ENCODE data around the gene PTPRD. TPM values are rescaled to one million over a fixed set of nuclear protein-coding genes. Genes with fewer than 3 reads are reported as not detected.

PTPRD gene
- total RNA-seq, 2 experiments from 2014 or later = not detected

GRCh38 chr9:9214066-9214465 lies 1398.7 kb downstream of the PTPRD start:
- H3K27me3 Mint-ChIP-seq (ENCODE audit: low read depth) = no peaks in the 10 kb centered on the region
- no peaks in the 10 kb centered on the region for H3K4me1 Mint-ChIP-seq (ENCODE audit: low read depth)
- CTCF ChIA-PET = no interaction called here
- H3K27ac Mint-ChIP-seq = no peak overlapping the region
- H3K9me3 Mint-ChIP-seq = peaks cover 4% of the 10 kb centered on the region
- DNase-seq = no peak
- no peak overlapping the region for H3K4me3 Mint-ChIP-seq
- intact Hi-C loops (cut with micrococcal nuclease) = no loop called here
- no peaks in the 10 kb centered on the region for H3K36me3 Mint-ChIP-seq (ENCODE audit: low read depth)

DNA sequence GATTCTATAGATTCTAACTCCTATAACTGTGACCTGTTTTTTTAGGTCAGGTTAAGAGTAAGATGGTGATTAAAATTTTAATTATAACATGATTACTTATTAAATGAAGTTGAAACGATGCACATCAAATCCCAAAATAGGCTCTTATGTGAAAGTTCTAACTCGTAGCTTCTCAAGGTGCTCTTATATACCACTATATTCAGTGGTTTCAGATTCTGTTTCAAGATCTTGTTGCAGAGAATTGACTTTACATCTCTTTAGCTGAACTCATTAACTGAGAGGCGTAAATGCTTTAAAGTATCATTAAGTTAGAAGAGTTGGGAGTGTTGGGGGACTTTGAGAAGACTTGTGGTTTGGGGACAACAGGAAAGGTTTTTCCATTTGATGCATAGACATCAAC lies 1399.8 kb downstream of the PTPRD start:
- Mint-ChIP-seq H3K9me3 (peaks cover 5% of the 10 kb centered on the region), H3K4me3 (no peak overlapping the region), H3K36me3 (ENCODE audit: low read depth) (no peaks in the 10 kb centered on the region), H3K27ac (no peak overlapping the region), H3K4me1 (ENCODE audit: low read depth) (no peaks in the 10 kb centered on the region), H3K27me3 (ENCODE audit: low read depth) (no peaks in the 10 kb centered on the region)
- CTCF ChIA-PET = no interaction called here
- no peak for DNase-seq
- intact Hi-C loops (cut with micrococcal nuclease) = no loop called here

DNA sequence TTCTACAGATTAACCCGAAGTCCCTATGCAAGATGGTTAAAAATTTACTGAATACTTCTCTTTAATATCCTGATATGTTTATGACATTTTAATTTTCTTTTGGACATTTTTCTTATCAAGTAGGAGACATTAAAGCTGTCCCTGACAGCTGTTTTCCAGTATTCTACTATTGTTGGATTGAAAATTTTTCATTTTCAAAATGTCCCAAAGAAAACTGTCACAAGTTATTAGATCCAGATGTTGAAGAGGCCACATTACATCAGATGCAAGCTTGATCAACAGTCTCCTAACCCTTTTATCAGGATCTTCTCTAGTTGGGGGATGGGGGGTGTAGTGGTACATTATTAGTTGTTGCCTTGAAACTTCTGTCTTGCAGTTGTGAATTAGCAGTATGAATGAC lies 1410.5 kb downstream of the PTPRD start:
- CTCF ChIA-PET = no interaction called here
- H3K27ac Mint-ChIP-seq = no peak overlapping the region
- no peaks in the 10 kb centered on the region for H3K9me3 Mint-ChIP-seq
- intact Hi-C loops (cut with micrococcal nuclease) = no loop called here
- no peaks in the 10 kb centered on the region for H3K36me3 Mint-ChIP-seq (ENCODE audit: low read depth)
- no peaks in the 10 kb centered on the region for H3K4me1 Mint-ChIP-seq (ENCODE audit: low read depth)
- H3K4me3 Mint-ChIP-seq = no peak overlapping the region
- no peak for DNase-seq
- no peaks in the 10 kb centered on the region for H3K27me3 Mint-ChIP-seq (ENCODE audit: low read depth)

DNA sequence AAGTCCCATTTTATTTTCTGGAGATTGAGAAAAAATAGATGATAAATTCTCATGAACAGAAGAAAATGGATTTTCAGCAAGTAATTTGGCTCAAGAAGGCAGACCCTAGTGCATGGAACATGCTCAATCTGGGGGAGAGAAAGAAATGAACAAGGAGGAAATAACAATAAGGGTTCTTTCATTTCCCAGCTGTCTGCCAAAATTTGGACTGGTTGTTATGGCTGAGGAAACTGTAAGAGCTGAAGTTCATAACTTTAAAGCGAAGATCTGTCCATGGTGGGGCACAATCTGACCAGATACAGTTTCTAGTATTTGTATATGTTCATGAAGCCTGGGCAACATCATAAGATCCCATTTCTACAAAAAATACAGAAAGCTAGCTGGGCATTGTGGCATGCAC lies 1426.7 kb downstream of the PTPRD start:
- CTCF ChIA-PET = interaction anchor here (0.6 kb wide), 1 partner anchor 168 kb away, joined by 6 read pairs; no protein-coding TSS in a partner anchor
- no peaks in the 10 kb centered on the region for H3K4me1 Mint-ChIP-seq (ENCODE audit: low read depth)
- no peaks in the 10 kb centered on the region for H3K27me3 Mint-ChIP-seq (ENCODE audit: low read depth)
- no peak overlapping the region for H3K4me3 Mint-ChIP-seq
- no peak overlapping the region for H3K27ac Mint-ChIP-seq
- intact Hi-C loops (cut with micrococcal nuclease) = no loop called here
- no peaks in the 10 kb centered on the region for H3K9me3 Mint-ChIP-seq
- no peak for DNase-seq
- H3K36me3 Mint-ChIP-seq (ENCODE audit: low read depth) = no peaks in the 10 kb centered on the region

DNA sequence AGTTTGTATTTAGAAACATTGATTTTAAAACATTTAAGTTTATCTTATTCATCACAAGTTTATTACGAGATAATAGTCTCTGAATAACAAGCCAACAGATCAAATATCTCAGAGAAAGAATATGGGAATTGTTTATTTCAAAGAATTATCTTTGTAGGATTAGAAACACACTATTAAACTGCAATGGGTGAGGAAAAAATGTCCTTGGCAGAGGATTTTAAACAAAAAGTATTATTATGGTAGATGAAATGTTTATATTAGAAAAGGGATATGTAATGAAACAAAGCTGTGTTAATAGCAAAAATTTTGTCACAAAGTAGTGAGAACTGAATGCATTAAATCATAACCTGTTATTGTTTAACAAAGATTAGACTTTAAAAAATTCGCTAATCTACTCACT lies 1430.4 kb downstream of the PTPRD start:
- intact Hi-C loops (cut with micrococcal nuclease) = no loop called here
- H3K4me3 Mint-ChIP-seq = no peak overlapping the region
- H3K27ac Mint-ChIP-seq = no peak overlapping the region
- no peaks in the 10 kb centered on the region for H3K4me1 Mint-ChIP-seq (ENCODE audit: low read depth)
- H3K36me3 Mint-ChIP-seq (ENCODE audit: low read depth) = no peaks in the 10 kb centered on the region
- no peaks in the 10 kb centered on the region for H3K27me3 Mint-ChIP-seq (ENCODE audit: low read depth)
- DNase-seq = no peak
- peaks cover 1% of the 10 kb centered on the region for H3K9me3 Mint-ChIP-seq
- CTCF ChIA-PET = no interaction called here

- H3K4me3 Mint-ChIP-seq = no peak overlapping the region
- CTCF ChIA-PET = no interaction called here
- no peaks in the 10 kb centered on the region for H3K36me3 Mint-ChIP-seq (ENCODE audit: low read depth)
- no peak overlapping the region for H3K27ac Mint-ChIP-seq
- H3K27me3 Mint-ChIP-seq (ENCODE audit: low read depth) = no peaks in the 10 kb centered on the region
- peaks cover 1% of the 10 kb centered on the region for H3K9me3 Mint-ChIP-seq
- no peak for DNase-seq
- H3K4me1 Mint-ChIP-seq (ENCODE audit: low read depth) = no peaks in the 10 kb centered on the region
- intact Hi-C loops (cut with micrococcal nuclease) = no loop called here
Measured at GRCh38 chr9:9177081-9177480, 1435.7 kb downstream of the PTPRD start.

- H3K36me3 Mint-ChIP-seq (ENCODE audit: low read depth) = no peaks in the 10 kb centered on the region
Measured at GRCh38 chr9:9174358-9174757, 1438.4 kb downstream of the PTPRD start.

GRCh38 chr9:9173264-9173663 lies 1439.5 kb downstream of the PTPRD start:
- Mint-ChIP-seq H3K4me1 (ENCODE audit: low read depth) (no peaks in the 10 kb centered on the region), H3K9me3 (no peaks in the 10 kb centered on the region), H3K27ac (no peak overlapping the region), H3K4me3 (no peak overlapping the region), H3K36me3 (ENCODE audit: low read depth) (no peaks in the 10 kb centered on the region), H3K27me3 (ENCODE audit: low read depth) (no peaks in the 10 kb centered on the region)
- no peak for DNase-seq
- CTCF ChIA-PET = no interaction called here
- intact Hi-C loops (cut with micrococcal nuclease) = no loop called here

More at GRCh38 chr9:9174358-9174757, 1438.4 kb downstream of the PTPRD start:
- no peak for DNase-seq
- Mint-ChIP-seq H3K4me3 (no peak overlapping the region), H3K27me3 (ENCODE audit: low read depth) (no peaks in the 10 kb centered on the region), H3K27ac (no peak overlapping the region), H3K9me3 (no peaks in the 10 kb centered on the region), H3K4me1 (ENCODE audit: low read depth) (no peaks in the 10 kb centered on the region)
- CTCF ChIA-PET = no interaction called here
- intact Hi-C loops (cut with micrococcal nuclease) = no loop called here

- CTCF ChIA-PET = no interaction called here
- no peak for DNase-seq
- no peaks in the 10 kb centered on the region for H3K27me3 Mint-ChIP-seq (ENCODE audit: low read depth)
- no peak overlapping the region for H3K4me3 Mint-ChIP-seq
- no peaks in the 10 kb centered on the region for H3K36me3 Mint-ChIP-seq (ENCODE audit: low read depth)
- peaks cover 2% of the 10 kb centered on the region for H3K9me3 Mint-ChIP-seq
- H3K4me1 Mint-ChIP-seq (ENCODE audit: low read depth) = no peaks in the 10 kb centered on the region
- no peak overlapping the region for H3K27ac Mint-ChIP-seq
- intact Hi-C loops (cut with micrococcal nuclease) = no loop called here
Measured at GRCh38 chr9:9170439-9171134, 1442.2 kb downstream of the PTPRD start.

DNA sequence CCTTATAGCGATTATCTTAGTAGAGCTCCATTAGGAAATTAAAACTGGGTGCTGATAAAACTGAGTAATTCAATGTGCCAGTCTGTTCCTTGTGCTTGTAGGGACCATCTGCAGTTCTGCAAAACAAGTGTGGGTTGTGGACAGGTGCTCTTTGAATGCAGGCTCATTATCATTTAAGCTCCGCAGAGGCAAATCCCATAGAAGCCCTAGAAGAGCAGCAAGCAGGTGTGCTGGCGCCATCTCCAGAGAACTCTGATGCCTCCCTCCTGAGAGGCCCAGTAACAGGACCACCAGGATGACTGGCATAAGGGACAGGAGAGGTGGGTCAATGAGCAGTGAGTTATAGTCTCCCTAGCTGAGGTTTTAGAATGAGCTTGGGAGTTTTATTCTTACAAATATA lies 1470.8 kb downstream of the PTPRD start:
- Mint-ChIP-seq H3K4me3 (no peak overlapping the region), H3K36me3 (ENCODE audit: low read depth) (no peaks in the 10 kb centered on the region), H3K9me3 (no peaks in the 10 kb centered on the region), H3K4me1 (ENCODE audit: low read depth) (no peaks in the 10 kb centered on the region), H3K27me3 (ENCODE audit: low read depth) (no peaks in the 10 kb centered on the region), H3K27ac (no peak overlapping the region)
- CTCF ChIA-PET = no interaction called here
- intact Hi-C loops (cut with micrococcal nuclease) = no loop called here
- no peak for DNase-seq

GRCh38 chr9:9133526-9133925 lies 1479.3 kb downstream of the PTPRD start:
- CTCF ChIA-PET = no interaction called here

GRCh38 chr9:9124616-9125015 lies 1488.2 kb downstream of the PTPRD start:
- no peaks in the 10 kb centered on the region for H3K4me1 Mint-ChIP-seq (ENCODE audit: low read depth)
- H3K36me3 Mint-ChIP-seq (ENCODE audit: low read depth) = no peaks in the 10 kb centered on the region
- intact Hi-C loops (cut with micrococcal nuclease) = no loop called here
- CTCF ChIA-PET = no interaction called here
- no peak for DNase-seq
- H3K27ac Mint-ChIP-seq = no peak overlapping the region
- no peak overlapping the region for H3K4me3 Mint-ChIP-seq
- no peaks in the 10 kb centered on the region for H3K9me3 Mint-ChIP-seq
- no peaks in the 10 kb centered on the region for H3K27me3 Mint-ChIP-seq (ENCODE audit: low read depth)

More at GRCh38 chr9:9133526-9133925, 1479.3 kb downstream of the PTPRD start:
- intact Hi-C loops (cut with micrococcal nuclease) = no loop called here
- DNase-seq = no peak
- Mint-ChIP-seq H3K27me3 (ENCODE audit: low read depth) (no peaks in the 10 kb centered on the region), H3K4me3 (no peak overlapping the region), H3K4me1 (ENCODE audit: low read depth) (no peaks in the 10 kb centered on the region), H3K36me3 (ENCODE audit: low read depth) (no peaks in the 10 kb centered on the region), H3K9me3 (peaks cover 2% of the 10 kb centered on the region), H3K27ac (no peak overlapping the region)

DNA sequence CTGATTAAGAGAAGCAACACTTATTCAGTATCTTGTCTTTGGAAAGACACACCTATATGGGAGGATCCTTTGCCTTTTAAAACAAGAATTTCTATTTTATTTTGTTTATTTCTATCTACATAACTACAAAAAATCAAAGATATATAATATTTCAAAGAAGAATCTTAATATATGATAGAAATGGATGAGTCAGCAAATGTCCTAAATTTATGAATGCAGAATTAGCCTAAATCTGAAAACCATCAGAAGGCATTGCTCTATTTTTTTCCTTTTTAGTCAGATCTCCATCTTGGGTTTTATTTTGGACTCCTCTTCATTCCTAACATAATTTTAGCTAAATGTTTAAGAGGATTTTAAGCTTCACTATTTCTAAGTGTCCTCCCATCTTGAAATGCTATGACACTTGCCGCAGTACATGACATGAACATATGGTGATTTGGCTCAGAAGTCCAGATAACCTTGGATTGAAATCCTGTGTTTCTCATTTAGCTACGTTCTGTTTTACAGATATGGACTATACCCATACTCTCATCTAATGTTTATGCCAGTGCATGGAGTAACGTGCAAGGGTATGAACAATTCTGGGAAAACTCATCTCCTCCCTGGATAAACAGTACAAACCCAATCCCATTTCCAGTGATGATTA lies 1490.4 kb downstream of the PTPRD start:
- Mint-ChIP-seq H3K27me3 (ENCODE audit: low read depth) (no peaks in the 10 kb centered on the region), H3K4me1 (ENCODE audit: low read depth) (no peaks in the 10 kb centered on the region), H3K9me3 (no peaks in the 10 kb centered on the region), H3K4me3 (no peak overlapping the region), H3K36me3 (ENCODE audit: low read depth) (no peaks in the 10 kb centered on the region), H3K27ac (no peak overlapping the region)
- intact Hi-C loops (cut with micrococcal nuclease) = no loop called here
- DNase-seq = no peak
- CTCF ChIA-PET = no interaction called here

All from activated naive CD4-positive, alpha-beta T cell treated with anti-CD3 and anti-CD28 coated beads for 36 hours (primary cell).